Measurements from ENCODE around the gene BRWD1. TPM values are rescaled to one million over a fixed set of nuclear protein-coding genes. Genes with fewer than 3 reads are reported as not detected.
"Not testable (repeated sequence)": the region's sequence is repeated elsewhere in the genome, so short reads cannot be mapped to it uniquely, and the experiment has no call there.

BRWD1 gene
- polyA plus RNA-seq, 2 of the 4 experiments (the other 2 are of a cell fraction): 6.9 to 22.2 TPM

DNA sequence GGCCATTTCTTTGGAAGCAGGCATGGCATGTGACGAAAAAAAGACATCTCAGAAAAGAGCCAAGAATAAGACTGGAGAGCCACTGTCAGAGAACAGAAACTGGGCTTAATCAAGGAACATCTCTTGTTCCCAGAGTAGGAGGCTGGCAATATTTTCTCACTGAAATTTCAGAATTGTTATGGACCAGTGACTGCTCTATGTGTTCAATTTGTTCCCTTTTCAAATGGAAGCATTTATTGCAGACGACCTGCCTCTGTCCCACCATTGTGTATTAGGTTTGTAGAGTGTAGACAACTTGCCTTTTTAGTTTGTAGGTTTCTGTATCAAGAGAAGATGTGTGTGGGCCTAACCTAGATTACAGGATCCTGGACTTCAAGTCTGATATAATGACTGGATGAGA lies 148.9 kb downstream of the BRWD1 start:
- FAIRE-seq (no peak), DNase-seq (ENCODE audit: low read depth in 1 of 2, low spot score in 1 of 2) (no peak), ATAC-seq (no peak)
- ChIA-PET POLR2A (no interaction called here), CTCF (no interaction called here)
- no peaks in the 10 kb centered on the region for H3K4me1 ChIP-seq
- H3K9me3 ChIP-seq: peaks cover 20% of the 10 kb centered on the region
- WGBS (ENCODE audit: missing lambda C conversion rate): 13% methylated on average over 2 of the region's 2 CpGs
- H3K4me3 ChIP-seq: no peak overlapping the region
- no peak overlapping the region for H3K4me2 ChIP-seq
- H3K27ac ChIP-seq: no peak overlapping the region
- TF ChIP-seq, protein P1, sequence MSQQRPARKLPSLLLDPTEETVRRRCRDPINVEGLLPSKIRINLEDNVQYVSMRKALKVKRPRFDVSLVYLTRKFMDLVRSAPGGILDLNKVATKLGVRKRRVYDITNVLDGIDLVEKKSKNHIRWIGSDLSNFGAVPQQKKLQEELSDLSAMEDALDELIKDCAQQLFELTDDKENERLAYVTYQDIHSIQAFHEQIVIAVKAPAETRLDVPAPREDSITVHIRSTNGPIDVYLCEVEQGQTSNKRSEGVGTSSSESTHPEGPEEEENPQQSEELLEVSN (IDR thresholded peaks at IDR 0.05; ENCODE audit: borderline replicate concordance, low read depth): no peak
- TF ChIP-seq CHD4 (IDR thresholded peaks at IDR 0.05; ENCODE audit: borderline replicate concordance) (no peak), EHMT2 (IDR thresholded peaks at IDR 0.05; ENCODE audit: low read depth) (no peak), HEYL (CRISPR knock-in tag; IDR thresholded peaks at IDR 0.05) (no peak)

DNA sequence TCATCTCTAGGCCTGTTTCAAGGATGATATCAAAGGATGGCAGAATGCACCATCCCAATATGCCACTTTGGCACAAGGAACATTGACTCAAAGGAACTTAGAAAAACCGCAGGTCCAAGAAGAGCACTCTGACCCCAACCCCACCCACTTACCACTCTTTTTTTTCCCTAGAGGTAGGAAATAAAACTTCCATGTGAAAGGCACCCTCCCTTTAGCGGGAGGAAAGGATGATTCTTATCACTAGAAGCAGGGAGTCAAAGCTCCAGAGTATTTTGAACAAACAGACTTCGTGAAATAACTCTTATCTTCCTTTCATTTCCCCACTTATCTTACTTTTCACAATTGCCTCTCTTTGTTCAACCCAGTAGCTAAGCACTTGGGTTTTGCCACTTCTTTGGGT lies 152.4 kb downstream of the BRWD1 start:
- Histone ChIP-seq H3K4me1 (no peaks in the 10 kb centered on the region), H3K9me3 (peaks cover 17% of the 10 kb centered on the region), H3K27ac (no peak overlapping the region), H3K4me3 (no peak overlapping the region), H3K4me2 (no peak overlapping the region)
- no peak for ATAC-seq
- ChIA-PET POLR2A (no interaction called here), CTCF (interaction anchor here (0.7 to 0.9 kb wide), 2 partner anchors 9 to 15 kb away, joined by 3 read pairs; no protein-coding TSS in a partner anchor)
- TF ChIP-seq NFE2L2 (conservative IDR thresholded peaks at IDR 0.05; ENCODE audit: low read length) (no peak), RARB (CRISPR knock-in tag; IDR thresholded peaks at IDR 0.05) (no peak), HEYL (CRISPR knock-in tag; IDR thresholded peaks at IDR 0.05) (no peak), ZNF302 (CRISPR knock-in tag; IDR thresholded peaks at IDR 0.05) (no peak), CHD4 (IDR thresholded peaks at IDR 0.05; ENCODE audit: borderline replicate concordance) (no peak), RFX5 (IDR thresholded peaks at IDR 0.05) (no peak), KDM1A (IDR thresholded peaks at IDR 0.05; ENCODE audit: low read depth) (no peak), ZSCAN20 (CRISPR knock-in tag; IDR thresholded peaks at IDR 0.05) (no peak), JUNB (IDR thresholded peaks at IDR 0.05) (no peak), CBX2 (IDR thresholded peaks at IDR 0.05; ENCODE audit: borderline replicate concordance, low read depth) (no peak), JUN (IDR thresholded peaks at IDR 0.05) (no peak), CEBPB (IDR thresholded peaks at IDR 0.05) (no peak), RNF2 (IDR thresholded peaks at IDR 0.05; ENCODE audit: borderline replicate concordance, low read depth) (no peak), TP53 (CRISPR knock-in tag; IDR thresholded peaks at IDR 0.05) (no peak), MAZ (IDR thresholded peaks at IDR 0.05; ENCODE audit: borderline replicate concordance, low read depth, low read length) (no peak)
- TF ChIP-seq, protein P2, sequence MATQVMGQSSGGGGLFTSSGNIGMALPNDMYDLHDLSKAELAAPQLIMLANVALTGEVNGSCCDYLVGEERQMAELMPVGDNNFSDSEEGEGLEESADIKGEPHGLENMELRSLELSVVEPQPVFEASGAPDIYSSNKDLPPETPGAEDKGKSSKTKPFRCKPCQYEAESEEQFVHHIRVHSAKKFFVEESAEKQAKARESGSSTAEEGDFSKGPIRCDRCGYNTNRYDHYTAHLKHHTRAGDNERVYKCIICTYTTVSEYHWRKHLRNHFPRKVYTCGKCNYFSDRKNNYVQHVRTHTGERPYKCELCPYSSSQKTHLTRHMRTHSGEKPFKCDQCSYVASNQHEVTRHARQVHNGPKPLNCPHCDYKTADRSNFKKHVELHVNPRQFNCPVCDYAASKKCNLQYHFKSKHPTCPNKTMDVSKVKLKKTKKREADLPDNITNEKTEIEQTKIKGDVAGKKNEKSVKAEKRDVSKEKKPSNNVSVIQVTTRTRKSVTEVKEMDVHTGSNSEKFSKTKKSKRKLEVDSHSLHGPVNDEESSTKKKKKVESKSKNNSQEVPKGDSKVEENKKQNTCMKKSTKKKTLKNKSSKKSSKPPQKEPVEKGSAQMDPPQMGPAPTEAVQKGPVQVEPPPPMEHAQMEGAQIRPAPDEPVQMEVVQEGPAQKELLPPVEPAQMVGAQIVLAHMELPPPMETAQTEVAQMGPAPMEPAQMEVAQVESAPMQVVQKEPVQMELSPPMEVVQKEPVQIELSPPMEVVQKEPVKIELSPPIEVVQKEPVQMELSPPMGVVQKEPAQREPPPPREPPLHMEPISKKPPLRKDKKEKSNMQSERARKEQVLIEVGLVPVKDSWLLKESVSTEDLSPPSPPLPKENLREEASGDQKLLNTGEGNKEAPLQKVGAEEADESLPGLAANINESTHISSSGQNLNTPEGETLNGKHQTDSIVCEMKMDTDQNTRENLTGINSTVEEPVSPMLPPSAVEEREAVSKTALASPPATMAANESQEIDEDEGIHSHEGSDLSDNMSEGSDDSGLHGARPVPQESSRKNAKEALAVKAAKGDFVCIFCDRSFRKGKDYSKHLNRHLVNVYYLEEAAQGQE (IDR thresholded peaks at IDR 0.05): no peak
- no peak for DNase-seq (ENCODE audit: low read depth in 1 of 2, low spot score in 1 of 2)
- 75% methylated on average over 3 of the region's 3 CpGs for WGBS (ENCODE audit: missing lambda C conversion rate)
- no peak for FAIRE-seq

DNA sequence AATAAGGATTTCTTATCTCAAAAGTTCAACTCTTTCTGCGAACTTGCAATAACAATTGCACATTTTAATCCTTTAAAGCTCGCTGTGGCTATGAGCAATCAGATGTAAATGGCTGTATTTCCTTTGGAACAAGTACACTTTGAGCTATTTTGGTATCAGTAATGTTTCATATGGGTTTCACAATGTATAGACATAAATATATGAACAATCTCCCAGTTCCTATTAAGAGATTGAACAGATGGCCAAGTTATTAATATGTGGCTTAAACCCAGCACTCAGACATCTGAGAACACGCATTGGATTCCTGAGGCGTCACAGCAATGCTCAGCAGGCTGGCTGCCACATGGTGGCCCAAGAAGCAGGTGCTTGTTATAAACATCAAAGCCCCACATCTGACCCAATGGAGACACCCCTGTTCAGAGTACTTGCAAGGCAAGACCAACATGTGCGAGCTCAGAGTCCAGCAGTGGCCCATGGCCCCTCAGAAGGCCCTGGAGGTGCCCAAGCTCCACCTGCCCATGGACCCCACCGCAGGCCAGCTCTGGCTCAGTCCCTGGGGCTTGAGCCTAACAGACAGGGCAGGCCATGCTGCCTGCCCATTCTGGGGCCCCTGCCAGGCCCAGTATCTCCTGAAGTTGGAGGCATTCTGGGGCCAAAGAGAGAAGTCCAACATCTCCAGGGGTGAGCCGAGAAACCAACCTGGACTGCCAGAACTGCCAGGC lies 153.9 kb downstream of the BRWD1 start:
- Histone ChIP-seq H3K4me1 (no peaks in the 10 kb centered on the region), H3K27ac (no peak overlapping the region), H3K4me3 (no peak overlapping the region), H3K4me2 (no peak overlapping the region), H3K9me3 (peaks cover 12% of the 10 kb centered on the region)
- POLR2A ChIA-PET: no interaction called here
- ATAC-seq (no peak), DNase-seq (ENCODE audit: low read depth in 1 of 2, low spot score in 1 of 2) (no peak), FAIRE-seq (no peak)
- CTCF ChIA-PET: interaction anchor here (1.1 to 1.4 kb wide), 2 partner anchors 14 to 17 kb away, joined by 3 read pairs; no protein-coding TSS in a partner anchor
- TF ChIP-seq MYC (IDR thresholded peaks at IDR 0.05; ENCODE audit: borderline replicate concordance, low read length) (no peak), EHF (CRISPR knock-in tag; IDR thresholded peaks at IDR 0.05) (no peak), POLR2A (IDR thresholded peaks at IDR 0.05; ENCODE audit: low read length) (no peak), JUN (IDR thresholded peaks at IDR 0.05) (no peak), TFCP2L1 (CRISPR knock-in tag; IDR thresholded peaks at IDR 0.05) (no peak), HOXB13 (CRISPR knock-in tag; IDR thresholded peaks at IDR 0.05; ENCODE audit: low read depth) (no peak), RNF2 (IDR thresholded peaks at IDR 0.05; ENCODE audit: borderline replicate concordance, low read depth) (no peak)
- TF ChIP-seq, protein P3, sequence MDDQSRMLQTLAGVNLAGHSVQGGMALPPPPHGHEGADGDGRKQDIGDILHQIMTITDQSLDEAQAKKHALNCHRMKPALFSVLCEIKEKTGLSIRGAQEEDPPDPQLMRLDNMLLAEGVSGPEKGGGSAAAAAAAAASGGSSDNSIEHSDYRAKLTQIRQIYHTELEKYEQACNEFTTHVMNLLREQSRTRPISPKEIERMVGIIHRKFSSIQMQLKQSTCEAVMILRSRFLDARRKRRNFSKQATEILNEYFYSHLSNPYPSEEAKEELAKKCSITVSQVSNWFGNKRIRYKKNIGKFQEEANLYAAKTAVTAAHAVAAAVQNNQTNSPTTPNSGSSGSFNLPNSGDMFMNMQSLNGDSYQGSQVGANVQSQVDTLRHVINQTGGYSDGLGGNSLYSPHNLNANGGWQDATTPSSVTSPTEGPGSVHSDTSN (IDR thresholded peaks at IDR 0.05): no peak
- TF ChIP-seq, protein P4, sequence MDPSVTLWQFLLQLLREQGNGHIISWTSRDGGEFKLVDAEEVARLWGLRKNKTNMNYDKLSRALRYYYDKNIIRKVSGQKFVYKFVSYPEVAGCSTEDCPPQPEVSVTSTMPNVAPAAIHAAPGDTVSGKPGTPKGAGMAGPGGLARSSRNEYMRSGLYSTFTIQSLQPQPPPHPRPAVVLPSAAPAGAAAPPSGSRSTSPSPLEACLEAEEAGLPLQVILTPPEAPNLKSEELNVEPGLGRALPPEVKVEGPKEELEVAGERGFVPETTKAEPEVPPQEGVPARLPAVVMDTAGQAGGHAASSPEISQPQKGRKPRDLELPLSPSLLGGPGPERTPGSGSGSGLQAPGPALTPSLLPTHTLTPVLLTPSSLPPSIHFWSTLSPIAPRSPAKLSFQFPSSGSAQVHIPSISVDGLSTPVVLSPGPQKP (IDR thresholded peaks at IDR 0.05; ENCODE audit: low read depth, low read length): no peak
- WGBS (ENCODE audit: missing lambda C conversion rate): 82% methylated on average over 3 of the region's 7 CpGs

DNA sequence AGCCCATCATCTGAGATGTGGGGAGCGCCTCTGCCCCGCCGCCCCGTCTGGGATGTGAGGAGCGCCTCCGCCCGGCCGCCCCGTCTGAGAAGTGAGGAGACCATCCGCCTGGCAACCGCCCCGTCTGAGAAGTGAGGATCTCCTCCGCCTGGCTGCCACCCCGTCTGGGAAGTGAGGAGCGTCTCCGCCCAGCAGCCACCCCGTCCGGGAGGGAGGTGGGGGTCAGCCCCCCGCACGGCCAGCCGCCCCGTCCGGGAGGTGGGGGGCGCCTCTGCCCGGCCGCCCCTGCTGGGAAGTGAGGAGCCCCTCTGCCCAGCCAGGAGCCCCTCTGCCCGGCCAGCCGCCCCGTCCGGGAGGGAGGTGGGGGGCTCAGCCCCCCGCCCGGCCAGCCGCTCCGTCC lies 156.2 kb downstream of the BRWD1 start:
- H3K9me3 ChIP-seq; FAIRE-seq; H3K4me1 ChIP-seq; H3K27ac ChIP-seq; CTCF ChIA-PET; ATAC-seq; POLR2A ChIA-PET; H3K4me2 ChIP-seq; H3K4me3 ChIP-seq; DNase-seq (ENCODE audit: low read depth in 1 of 2, low spot score in 1 of 2): not testable (repeated sequence)
- WGBS (ENCODE audit: missing lambda C conversion rate): no CpG with 5 or more reads among the region's 34 CpGs

Measured in A549 (cell line).